ENCODE results near the gene CA11.
A peak's percentile ranks its signal among the peaks of the same experiment; 100 is the strongest.

CA11 gene

GRCh38 chr19:48629599-48630295 is 16.2 kb downstream of the CA11 start:
- peaks cover 0 to 69% (median 7%) of the 10 kb centered on the region in 3 donors for H3K36me3 ChIP-seq
- no peaks in the 10 kb centered on the region for H3K27me3 ChIP-seq
- DNase-seq, result peak in 1 of 2 donors; percentile 77
- peaks cover 0 to 48% (median 34%) of the 10 kb centered on the region in 4 donors for H3K4me1 ChIP-seq
- no peak for TF ChIP-seq CTCF (IDR thresholded peaks at IDR 0.05)
- no peak overlapping the region for H3K4me3 ChIP-seq
- H3K27ac ChIP-seq, result peak overlapping the region; percentile 5 to 35
- intact Hi-C loops (cut with DNase I; ENCODE audit: low total_unique reads), result no loop called here
- H3K9me3 ChIP-seq, result no peaks in the 10 kb centered on the region

GRCh38 chr19:48629297-48629598 is 16.7 kb downstream of the CA11 start:
- Histone ChIP-seq H3K4me3 (no peak overlapping the region), H3K36me3 (peaks cover 0 to 69% (median 7%) of the 10 kb centered on the region in 3 donors), H3K27me3 (no peaks in the 10 kb centered on the region), H3K27ac (peak overlapping the region in 1 of 2 donors; percentile 5), H3K4me1 (peaks cover 0 to 50% (median 35%) of the 10 kb centered on the region in 4 donors), H3K9me3 (no peaks in the 10 kb centered on the region)
- intact Hi-C loops (cut with DNase I; ENCODE audit: low total_unique reads), result no loop called here
- DNase-seq, result peak in 1 of 2 donors; percentile 68
- no peak for TF ChIP-seq CTCF (IDR thresholded peaks at IDR 0.05)

- H3K4me1 ChIP-seq, result peaks cover 0 to 48% (median 31%) of the 10 kb centered on the region in 4 donors
- H3K27ac ChIP-seq, result no peak overlapping the region
- intact Hi-C loops (cut with DNase I; ENCODE audit: low total_unique reads), result no loop called here
These were observed 17.3 kb downstream of the CA11 start for GRCh38 chr19:48628486-48629296.

GRCh38 chr19:48627865-48628314 is 18.1 kb downstream of the CA11 start:
- no peak overlapping the region for H3K4me3 ChIP-seq
- peaks cover 0 to 69% (median 7%) of the 10 kb centered on the region in 3 donors for H3K36me3 ChIP-seq
- H3K9me3 ChIP-seq, result no peaks in the 10 kb centered on the region
- DNase-seq, result no peak
- TF ChIP-seq CTCF (IDR thresholded peaks at IDR 0.05), result no peak
- intact Hi-C loops (cut with DNase I; ENCODE audit: low total_unique reads), result no loop called here
- H3K27ac ChIP-seq, result no peak overlapping the region
- no peaks in the 10 kb centered on the region for H3K27me3 ChIP-seq
- peaks cover 0 to 46% (median 31%) of the 10 kb centered on the region in 4 donors for H3K4me1 ChIP-seq

More at GRCh38 chr19:48628486-48629296, 17.3 kb downstream of the CA11 start:
- Histone ChIP-seq H3K9me3 (no peaks in the 10 kb centered on the region), H3K36me3 (peaks cover 0 to 69% (median 7%) of the 10 kb centered on the region in 3 donors), H3K4me3 (no peak overlapping the region), H3K27me3 (no peaks in the 10 kb centered on the region)
- peak in 1 of 2 donors; percentile 74 for DNase-seq
- TF ChIP-seq CTCF (IDR thresholded peaks at IDR 0.05), result no peak

GRCh38 chr19:48627201-48627864 is 18.7 kb downstream of the CA11 start:
- Histone ChIP-seq H3K4me3 (no peak overlapping the region), H3K9me3 (no peaks in the 10 kb centered on the region), H3K36me3 (peaks cover 0 to 69% (median 7%) of the 10 kb centered on the region in 3 donors), H3K27me3 (no peaks in the 10 kb centered on the region), H3K27ac (no peak overlapping the region), H3K4me1 (peaks cover 0 to 45% (median 30%) of the 10 kb centered on the region in 4 donors)
- DNase-seq, result peak in 1 of 2 donors; percentile 72
- intact Hi-C loops (cut with DNase I; ENCODE audit: low total_unique reads), result no loop called here
- no peak for TF ChIP-seq CTCF (IDR thresholded peaks at IDR 0.05)
